Esophagus squamous epithelium (tissue), 4 donors: ENCODE results near the gene NRK.

Experiments
- POLR2A ChIP-seq, 4 donors: fragments of 450-650 bp; IDR thresholded peaks; one replicate each; pipeline ENCODE4 v1.6.1; 2017; ENCODE audit warnings: antibody characterized with exemption in 4 of 4, mild to moderate bottlenecking in 4 of 4, moderate library complexity in 3 of 4
- TF ChIP-seq, protein P1 (sequence below), 6 experiments: fragments of 450-650 bp in 4 of 6; fragments of 200-600 bp in 2 of 6; sonication (generic) in 2 of 6; IDR thresholded peaks; one replicate each; pipeline ENCODE4 v1.5.1; 2016 to 2019; ENCODE audit warnings: antibody characterized with exemption in 6 of 6, mild to moderate bottlenecking in 4 of 6, moderate library complexity in 4 of 6

DNA sequence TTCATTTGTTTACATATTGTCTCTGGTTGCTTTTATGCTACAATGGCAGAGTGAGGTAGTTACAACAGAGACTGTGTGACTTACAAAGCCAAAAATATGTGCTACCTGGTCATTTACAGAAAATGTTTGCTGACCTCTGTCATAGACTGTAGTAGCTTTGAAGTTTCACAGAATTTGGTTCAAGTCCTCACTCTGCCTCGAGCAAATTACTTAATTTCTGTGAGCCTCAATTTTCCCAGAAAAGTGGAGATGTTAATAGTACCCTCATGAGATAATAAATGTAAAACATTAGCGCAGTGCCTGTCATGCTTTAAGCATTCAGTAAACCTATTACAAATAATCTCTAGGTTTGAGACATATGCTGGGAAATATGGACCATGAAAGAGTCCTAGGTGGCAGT is 18.4 kb upstream of the NRK start:
- TF ChIP-seq, protein P1, sequence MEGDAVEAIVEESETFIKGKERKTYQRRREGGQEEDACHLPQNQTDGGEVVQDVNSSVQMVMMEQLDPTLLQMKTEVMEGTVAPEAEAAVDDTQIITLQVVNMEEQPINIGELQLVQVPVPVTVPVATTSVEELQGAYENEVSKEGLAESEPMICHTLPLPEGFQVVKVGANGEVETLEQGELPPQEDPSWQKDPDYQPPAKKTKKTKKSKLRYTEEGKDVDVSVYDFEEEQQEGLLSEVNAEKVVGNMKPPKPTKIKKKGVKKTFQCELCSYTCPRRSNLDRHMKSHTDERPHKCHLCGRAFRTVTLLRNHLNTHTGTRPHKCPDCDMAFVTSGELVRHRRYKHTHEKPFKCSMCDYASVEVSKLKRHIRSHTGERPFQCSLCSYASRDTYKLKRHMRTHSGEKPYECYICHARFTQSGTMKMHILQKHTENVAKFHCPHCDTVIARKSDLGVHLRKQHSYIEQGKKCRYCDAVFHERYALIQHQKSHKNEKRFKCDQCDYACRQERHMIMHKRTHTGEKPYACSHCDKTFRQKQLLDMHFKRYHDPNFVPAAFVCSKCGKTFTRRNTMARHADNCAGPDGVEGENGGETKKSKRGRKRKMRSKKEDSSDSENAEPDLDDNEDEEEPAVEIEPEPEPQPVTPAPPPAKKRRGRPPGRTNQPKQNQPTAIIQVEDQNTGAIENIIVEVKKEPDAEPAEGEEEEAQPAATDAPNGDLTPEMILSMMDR (IDR thresholded peaks at IDR 0.05), result no peak
- no peak for TF ChIP-seq POLR2A (IDR thresholded peaks at IDR 0.05)
